Measurements from ENCODE around the gene EIF2S3. TPM values are rescaled to one million over a fixed set of nuclear protein-coding genes. Genes with fewer than 3 reads are reported as not detected.
"Not testable (repeated sequence)": the region's sequence is repeated elsewhere in the genome, so short reads cannot be mapped to it uniquely, and the experiment has no call there.

Gene EIF2S3
- total and polyA plus RNA-seq, 9 donors, result 121 to 384 (median 256) TPM

DNA sequence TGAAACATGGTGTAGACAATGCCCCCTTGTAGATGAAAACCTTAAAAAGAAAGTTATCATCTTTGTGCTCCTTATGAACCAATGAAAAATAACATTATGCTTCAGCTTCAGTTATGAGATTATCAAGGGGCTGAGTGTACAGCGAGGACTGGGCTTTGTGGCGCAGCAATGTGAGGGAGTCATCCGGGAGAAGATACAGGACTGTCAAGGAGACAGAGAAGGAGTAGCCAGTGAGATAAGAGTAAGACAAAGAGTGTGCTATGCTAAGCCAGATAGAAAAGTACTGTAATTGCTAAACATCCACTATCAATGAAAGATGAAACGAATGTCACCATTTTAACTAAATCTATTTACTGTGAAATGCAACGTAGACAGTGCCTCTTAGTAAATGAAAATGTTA lies 24.2 kb upstream of the EIF2S3 start:
- Histone ChIP-seq H3K27me3 (no peaks in the 10 kb centered on the region), H3K36me3 (no peaks in the 10 kb centered on the region), H3K27ac (no peak overlapping the region), H3K9me3 (no peaks in the 10 kb centered on the region), H3K4me1 (ENCODE audit: insufficient read depth) (no peaks in the 10 kb centered on the region), H3K4me3 (no peak overlapping the region)
- DNase-seq, result no peak
- WGBS, 3 donors, result 33 to 41% (median 38%) methylated on average over 5 of the region's 5 CpGs
- TF ChIP-seq EP300 (IDR thresholded peaks at IDR 0.05) (no peak), POLR2A (IDR thresholded peaks at IDR 0.05) (no peak)
- TF ChIP-seq, protein P1, sequence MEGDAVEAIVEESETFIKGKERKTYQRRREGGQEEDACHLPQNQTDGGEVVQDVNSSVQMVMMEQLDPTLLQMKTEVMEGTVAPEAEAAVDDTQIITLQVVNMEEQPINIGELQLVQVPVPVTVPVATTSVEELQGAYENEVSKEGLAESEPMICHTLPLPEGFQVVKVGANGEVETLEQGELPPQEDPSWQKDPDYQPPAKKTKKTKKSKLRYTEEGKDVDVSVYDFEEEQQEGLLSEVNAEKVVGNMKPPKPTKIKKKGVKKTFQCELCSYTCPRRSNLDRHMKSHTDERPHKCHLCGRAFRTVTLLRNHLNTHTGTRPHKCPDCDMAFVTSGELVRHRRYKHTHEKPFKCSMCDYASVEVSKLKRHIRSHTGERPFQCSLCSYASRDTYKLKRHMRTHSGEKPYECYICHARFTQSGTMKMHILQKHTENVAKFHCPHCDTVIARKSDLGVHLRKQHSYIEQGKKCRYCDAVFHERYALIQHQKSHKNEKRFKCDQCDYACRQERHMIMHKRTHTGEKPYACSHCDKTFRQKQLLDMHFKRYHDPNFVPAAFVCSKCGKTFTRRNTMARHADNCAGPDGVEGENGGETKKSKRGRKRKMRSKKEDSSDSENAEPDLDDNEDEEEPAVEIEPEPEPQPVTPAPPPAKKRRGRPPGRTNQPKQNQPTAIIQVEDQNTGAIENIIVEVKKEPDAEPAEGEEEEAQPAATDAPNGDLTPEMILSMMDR (IDR thresholded peaks at IDR 0.05), result no peak
- intact Hi-C loops (cut with DNase I), result no loop called here

DNA sequence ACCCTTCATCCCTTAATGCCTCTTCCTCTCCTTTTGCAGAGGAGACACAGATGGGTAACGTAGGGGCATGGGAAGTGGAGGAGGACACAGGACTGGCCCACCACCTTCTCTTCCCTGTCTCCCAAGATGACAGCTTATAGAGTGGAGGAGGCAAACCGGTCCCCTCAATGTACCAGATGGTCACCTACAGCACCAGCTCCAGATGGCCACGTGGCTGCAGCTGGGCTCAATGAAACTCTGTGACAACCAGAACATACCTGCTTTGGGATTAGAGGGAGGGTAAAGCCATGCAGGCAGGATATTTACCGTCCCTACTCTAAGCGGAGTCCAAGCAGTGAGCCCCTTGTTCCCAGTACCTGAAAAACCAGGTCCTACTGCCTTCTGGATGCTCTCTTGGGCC lies 20.3 kb upstream of the EIF2S3 start:
- no peak overlapping the region for H3K4me3 ChIP-seq
- H3K9me3 ChIP-seq, result no peaks in the 10 kb centered on the region
- 60 to 64% (median 62%) methylated on average over 5 of the region's 5 CpGs for WGBS, 3 donors
- no peak overlapping the region for H3K27ac ChIP-seq
- H3K36me3 ChIP-seq, result no peaks in the 10 kb centered on the region
- TF ChIP-seq, protein P1 (IDR thresholded peaks at IDR 0.05), result no peak
- no peak for TF ChIP-seq POLR2A (IDR thresholded peaks at IDR 0.05)
- no peak for TF ChIP-seq EP300 (IDR thresholded peaks at IDR 0.05)
- H3K27me3 ChIP-seq, result no peaks in the 10 kb centered on the region
- intact Hi-C loops (cut with DNase I), result no loop called here
- DNase-seq, result no peak
- no peaks in the 10 kb centered on the region for H3K4me1 ChIP-seq (ENCODE audit: insufficient read depth)

DNA sequence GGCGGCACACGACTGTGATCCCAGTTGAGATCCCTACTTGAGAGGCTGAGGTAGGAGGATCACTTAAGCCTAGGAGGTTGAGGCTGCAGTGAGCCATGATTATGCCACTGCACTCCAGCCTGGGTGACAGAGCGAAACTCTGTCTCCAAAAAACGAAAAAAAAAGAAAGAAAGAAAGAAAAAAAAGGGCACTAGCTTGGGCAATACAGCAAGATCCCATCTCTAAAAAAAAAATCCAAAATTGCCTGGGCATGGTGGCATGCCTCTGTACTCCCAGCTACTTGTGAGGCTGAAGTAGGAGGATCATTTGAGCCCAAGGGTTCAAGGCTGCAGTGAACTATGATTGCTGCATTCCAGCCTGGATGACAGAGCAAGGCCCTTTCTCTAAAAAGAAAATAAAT lies 17.0 kb upstream of the EIF2S3 start:
- no peak overlapping the region for H3K4me3 ChIP-seq
- H3K36me3 ChIP-seq, result no peaks in the 10 kb centered on the region
- no peaks in the 10 kb centered on the region for H3K4me1 ChIP-seq (ENCODE audit: insufficient read depth)
- H3K27ac ChIP-seq, result no peak overlapping the region
- TF ChIP-seq EP300 (IDR thresholded peaks at IDR 0.05) (no peak), POLR2A (IDR thresholded peaks at IDR 0.05) (no peak)
- TF ChIP-seq, protein P1 (IDR thresholded peaks at IDR 0.05), result no peak
- intact Hi-C loops (cut with DNase I), result no loop called here
- DNase-seq, result no peak
- WGBS, 3 donors, result 67 to 81% (median 69%) methylated on average over 4 of the region's 4 CpGs
- H3K27me3 ChIP-seq, result no peaks in the 10 kb centered on the region
- H3K9me3 ChIP-seq, result no peaks in the 10 kb centered on the region

DNA sequence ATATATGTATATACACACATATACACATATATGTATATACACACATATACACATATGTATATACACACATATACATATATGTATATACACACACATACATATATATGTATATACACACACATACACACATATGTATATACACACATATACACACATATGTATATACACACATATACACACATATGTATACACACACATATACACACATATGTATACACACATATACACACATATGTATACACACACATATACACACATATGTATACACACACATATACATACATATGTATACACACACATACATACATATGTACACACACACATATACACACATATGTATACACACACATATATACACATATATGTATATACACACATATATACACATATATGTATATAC lies 8.7 kb upstream of the EIF2S3 start:
- H3K27ac ChIP-seq; H3K4me1 ChIP-seq (ENCODE audit: insufficient read depth); H3K4me3 ChIP-seq; DNase-seq; H3K9me3 ChIP-seq; intact Hi-C loops (cut with DNase I); H3K36me3 ChIP-seq; H3K27me3 ChIP-seq: not testable (repeated sequence)

DNA sequence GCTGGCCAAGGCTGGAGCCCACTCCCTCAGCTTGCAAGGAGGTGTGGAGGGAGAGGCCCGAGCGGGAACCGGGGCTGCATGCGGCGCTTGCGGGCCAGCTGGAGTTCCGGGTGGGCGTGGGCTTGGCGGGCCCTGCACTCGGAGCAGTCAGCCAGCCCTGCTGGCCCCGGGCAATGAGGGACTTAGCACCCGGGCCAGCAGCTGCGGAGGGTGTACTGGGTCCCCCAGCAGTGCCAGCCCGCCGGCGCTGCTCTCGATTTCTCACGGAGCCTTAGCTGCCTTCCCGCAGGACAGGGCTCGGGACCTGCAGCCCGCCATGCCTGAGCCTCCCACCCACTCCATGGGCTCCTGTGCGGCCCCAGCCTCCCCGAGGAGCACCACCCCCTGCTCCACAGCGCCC lies 5.1 kb upstream of the EIF2S3 start:
- not testable (repeated sequence) for H3K36me3 ChIP-seq; H3K4me1 ChIP-seq (ENCODE audit: insufficient read depth); H3K9me3 ChIP-seq; H3K4me3 ChIP-seq; DNase-seq; H3K27me3 ChIP-seq; H3K27ac ChIP-seq
- intact Hi-C loops (cut with DNase I), result loop anchor here in 2 of 4 donors (5.0 to 10.0 kb wide), 2 partner anchors 95 to 142 kb away; partner anchors contain the start of genes APOO (in 1 of the 2), CXorf58 (in 1 of the 2) and ZFX (in 1 of the 2)
- 88 to 92% (median 91%) methylated on average over 8 to 24 of the region's 24 CpGs for WGBS, 3 donors

DNA sequence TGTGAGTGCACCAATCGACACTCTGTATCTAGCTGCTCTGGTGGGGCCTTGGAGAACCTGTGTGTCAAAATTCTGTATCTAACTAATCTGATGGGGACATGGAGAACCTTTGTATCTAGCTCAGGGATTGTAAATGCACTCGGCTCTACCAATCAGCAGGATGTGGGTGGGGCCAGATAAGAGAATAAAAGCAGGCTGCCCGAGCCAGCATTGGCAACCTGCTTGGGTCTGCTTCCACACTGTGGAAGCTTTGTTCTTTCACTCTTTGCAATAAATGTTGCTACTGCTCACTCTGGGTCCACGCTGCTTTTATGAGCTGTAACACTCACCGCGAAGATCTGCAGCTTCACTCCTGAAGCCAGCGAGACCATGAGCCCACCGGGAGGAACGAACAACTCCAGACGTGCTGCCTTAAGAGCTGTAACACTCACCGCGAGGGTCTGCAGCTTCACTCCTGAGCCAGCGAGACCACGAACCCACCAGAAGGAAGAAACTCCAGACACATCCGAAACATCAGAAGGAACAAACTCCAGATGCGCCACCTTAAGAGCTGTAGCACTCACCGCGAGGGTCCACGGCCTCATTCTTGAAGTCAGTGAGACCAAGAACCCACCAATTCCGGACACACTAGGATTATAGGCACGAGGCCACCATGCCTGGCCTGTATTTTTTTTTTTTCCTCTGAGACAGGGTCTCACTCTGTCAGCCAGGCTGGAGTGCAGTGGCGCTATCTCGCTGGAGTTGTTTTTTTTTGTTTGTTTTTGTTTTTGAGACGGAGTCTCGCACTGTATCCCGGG lies 4.0 kb upstream of the EIF2S3 start:
- DNase-seq; H3K4me3 ChIP-seq; H3K9me3 ChIP-seq; H3K27ac ChIP-seq; H3K36me3 ChIP-seq; H3K4me1 ChIP-seq (ENCODE audit: insufficient read depth); H3K27me3 ChIP-seq: not testable (repeated sequence)
- 75 to 79% (median 78%) methylated on average over 26 of the region's 26 CpGs for WGBS, 3 donors
- intact Hi-C loops (cut with DNase I), result loop anchor here in 2 of 4 donors (5.0 to 10.0 kb wide), 2 partner anchors 94 to 143 kb away; partner anchors contain the start of genes APOO (in 1 of the 2), CXorf58 (in 1 of the 2) and ZFX (in 1 of the 2)

Measured in ovary (tissue), 9 donors.